ENCODE results near the gene DPPA2. TPM values are rescaled to one million over a fixed set of nuclear protein-coding genes. Genes with fewer than 3 reads are reported as not detected.

Gene DPPA2
- total RNA-seq, 1 donor from 2014 or later = not detected

DNA sequence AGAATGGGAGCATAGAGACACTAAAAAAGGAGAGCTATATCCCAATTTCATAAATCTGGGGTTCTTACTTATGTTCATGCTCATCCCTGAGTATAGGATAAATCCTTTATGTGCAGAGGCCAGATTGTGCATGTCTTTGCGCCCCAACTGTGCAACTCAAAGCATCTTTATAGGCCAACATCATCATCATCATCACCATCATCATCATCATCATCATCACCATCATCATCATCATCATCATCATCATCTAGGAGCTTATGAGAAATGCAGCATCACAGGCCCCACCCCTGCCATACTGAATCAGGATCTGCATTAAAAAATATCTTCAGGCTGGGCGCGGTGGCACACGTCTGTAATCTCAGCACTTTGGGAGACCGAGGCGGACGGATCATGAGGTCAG is 45.5 kb downstream of the DPPA2 start:
- intact Hi-C loops (cut with micrococcal nuclease) = no loop called here
- no peaks in the 10 kb centered on the region for H3K27me3 Mint-ChIP-seq
- H3K9me3 Mint-ChIP-seq = no peaks in the 10 kb centered on the region
- no peak overlapping the region for H3K27ac Mint-ChIP-seq
- H3K4me1 Mint-ChIP-seq = no peaks in the 10 kb centered on the region
- DNase-seq = no peak
- no peaks in the 10 kb centered on the region for H3K36me3 Mint-ChIP-seq (ENCODE audit: low read depth)
- H3K4me3 Mint-ChIP-seq = no peak overlapping the region

DNA sequence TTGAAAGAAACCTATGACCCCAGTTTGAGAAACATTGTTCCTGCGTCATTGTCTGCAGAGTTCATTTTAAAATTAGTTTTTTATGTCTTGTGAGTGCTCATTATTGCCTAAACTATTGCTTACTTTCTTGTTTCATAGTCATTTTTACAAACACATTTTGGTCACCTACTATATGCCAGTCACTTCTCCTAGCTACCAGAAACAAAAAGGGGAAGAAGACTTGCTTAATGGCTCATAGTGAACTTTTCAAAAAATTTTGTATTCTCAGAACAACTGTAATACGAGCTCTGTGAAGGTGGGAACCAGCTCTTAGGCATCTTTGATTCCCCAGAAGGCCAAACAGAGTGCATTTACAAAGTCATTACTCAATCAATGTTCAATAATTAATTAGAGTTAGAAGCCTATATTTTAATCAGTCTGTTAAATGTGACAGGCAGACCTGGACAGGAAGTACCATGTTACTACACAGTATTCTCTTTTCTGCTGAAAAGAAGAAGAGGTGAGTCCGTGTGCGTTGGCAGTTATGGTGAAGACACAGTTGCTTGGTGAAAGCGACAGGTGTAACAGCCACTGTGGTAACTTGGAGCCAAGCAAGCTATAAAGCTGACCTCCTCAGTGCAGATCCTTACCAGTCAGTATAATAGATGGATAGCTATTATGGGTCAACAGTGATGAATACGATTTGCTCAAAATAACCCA is 46.6 kb downstream of the DPPA2 start:
- DNase-seq = no peak
- intact Hi-C loops (cut with micrococcal nuclease) = no loop called here
- H3K27me3 Mint-ChIP-seq = no peaks in the 10 kb centered on the region
- no peak overlapping the region for H3K27ac Mint-ChIP-seq
- no peaks in the 10 kb centered on the region for H3K9me3 Mint-ChIP-seq
- no peak overlapping the region for H3K4me3 Mint-ChIP-seq
- H3K4me1 Mint-ChIP-seq = no peaks in the 10 kb centered on the region
- H3K36me3 Mint-ChIP-seq (ENCODE audit: low read depth) = no peaks in the 10 kb centered on the region

DNA sequence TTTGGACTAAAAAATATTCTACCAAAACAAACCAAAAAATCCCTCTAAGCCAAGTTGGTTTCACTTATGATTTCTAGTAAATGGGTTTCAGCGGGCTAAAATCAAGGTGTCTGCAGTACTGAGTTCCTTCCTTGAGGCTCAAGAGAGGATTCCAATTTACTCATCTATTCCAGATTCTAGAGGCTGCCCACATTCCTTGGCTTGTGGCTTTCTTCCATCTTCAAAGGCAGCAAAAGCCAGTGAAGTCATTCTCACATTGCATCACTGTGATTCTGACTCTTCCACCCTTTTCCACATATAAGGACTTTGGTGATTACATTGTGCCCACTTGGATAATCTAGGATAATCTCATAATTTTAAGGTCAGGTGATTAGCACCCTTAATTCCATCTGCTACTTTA is 48.1 kb downstream of the DPPA2 start:
- Mint-ChIP-seq H3K9me3 (no peaks in the 10 kb centered on the region), H3K4me3 (no peak overlapping the region), H3K36me3 (ENCODE audit: low read depth) (no peaks in the 10 kb centered on the region), H3K27ac (no peak overlapping the region), H3K27me3 (no peaks in the 10 kb centered on the region), H3K4me1 (no peaks in the 10 kb centered on the region)
- DNase-seq = no peak
- intact Hi-C loops (cut with micrococcal nuclease) = no loop called here

DNA sequence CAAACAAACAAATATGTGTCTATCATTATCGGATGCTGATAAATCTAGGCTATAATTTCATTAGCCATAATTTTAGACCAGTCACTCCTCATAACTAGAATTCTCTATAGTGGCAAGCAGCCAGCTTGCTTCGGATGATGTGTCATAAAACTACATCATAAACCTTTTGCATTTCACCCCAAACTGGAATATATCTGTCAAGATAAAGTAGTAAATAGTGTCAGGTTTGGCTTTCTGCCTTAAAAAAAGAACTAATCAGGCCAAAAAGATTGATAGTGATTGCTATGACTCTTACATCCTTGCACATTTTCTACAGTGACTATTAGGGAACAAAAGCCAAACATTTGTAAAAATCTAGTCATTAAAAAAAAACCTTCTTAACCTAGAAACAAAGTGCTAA is 51.0 kb downstream of the DPPA2 start:
- intact Hi-C loops (cut with micrococcal nuclease) = no loop called here
- Mint-ChIP-seq H3K4me1 (no peaks in the 10 kb centered on the region), H3K4me3 (no peak overlapping the region), H3K36me3 (ENCODE audit: low read depth) (no peaks in the 10 kb centered on the region), H3K27me3 (no peaks in the 10 kb centered on the region), H3K9me3 (no peaks in the 10 kb centered on the region), H3K27ac (no peak overlapping the region)
- no peak for DNase-seq

DNA sequence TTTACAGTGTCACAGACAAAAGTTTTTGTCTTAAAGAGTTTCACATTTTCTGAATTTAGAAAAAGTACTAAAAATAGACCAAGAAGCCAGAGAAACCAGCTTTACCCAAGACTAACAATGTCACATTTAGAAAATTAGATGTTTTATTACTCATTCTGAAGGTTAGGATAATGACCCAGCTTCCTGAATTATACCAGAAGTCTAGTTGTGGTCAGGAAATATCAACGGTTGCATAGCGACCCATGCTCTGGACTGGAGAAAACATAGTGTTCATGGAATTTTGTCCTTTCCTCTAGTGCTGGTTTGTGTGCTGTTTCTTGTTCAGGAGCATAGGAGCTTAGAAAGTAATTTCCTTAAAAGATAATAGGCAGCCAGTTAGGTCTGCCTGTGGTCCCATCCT is 59.0 kb downstream of the DPPA2 start:
- H3K27me3 Mint-ChIP-seq = no peaks in the 10 kb centered on the region
- H3K4me3 Mint-ChIP-seq = no peak overlapping the region
- H3K9me3 Mint-ChIP-seq = no peaks in the 10 kb centered on the region
- H3K36me3 Mint-ChIP-seq (ENCODE audit: low read depth) = no peaks in the 10 kb centered on the region
- DNase-seq = no peak
- H3K27ac Mint-ChIP-seq = no peak overlapping the region
- H3K4me1 Mint-ChIP-seq = no peaks in the 10 kb centered on the region
- intact Hi-C loops (cut with micrococcal nuclease) = no loop called here

DNA sequence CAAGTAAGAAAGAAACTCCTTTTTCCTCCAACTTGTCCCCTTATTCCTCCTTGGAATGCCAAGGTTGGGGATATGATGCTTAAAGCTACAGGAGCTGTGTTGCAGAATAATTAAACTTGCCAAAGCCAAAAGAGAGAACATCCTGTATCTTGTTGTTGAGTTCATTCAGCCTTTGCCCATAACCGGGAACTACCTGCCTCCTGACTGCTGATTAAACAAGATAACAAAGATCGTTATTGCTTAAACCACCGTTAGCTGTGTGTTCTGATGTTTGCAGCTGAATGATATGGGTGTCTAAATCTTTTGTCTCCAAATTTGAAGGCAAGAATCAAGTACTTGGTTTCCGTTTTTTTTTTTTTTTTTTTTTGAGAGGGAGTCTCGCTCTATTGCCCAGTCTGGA is 61.5 kb downstream of the DPPA2 start:
- Mint-ChIP-seq H3K9me3 (no peaks in the 10 kb centered on the region), H3K4me3 (no peak overlapping the region), H3K4me1 (no peaks in the 10 kb centered on the region), H3K27me3 (no peaks in the 10 kb centered on the region), H3K36me3 (ENCODE audit: low read depth) (no peaks in the 10 kb centered on the region), H3K27ac (no peak overlapping the region)
- intact Hi-C loops (cut with micrococcal nuclease) = no loop called here
- no peak for DNase-seq

DNA sequence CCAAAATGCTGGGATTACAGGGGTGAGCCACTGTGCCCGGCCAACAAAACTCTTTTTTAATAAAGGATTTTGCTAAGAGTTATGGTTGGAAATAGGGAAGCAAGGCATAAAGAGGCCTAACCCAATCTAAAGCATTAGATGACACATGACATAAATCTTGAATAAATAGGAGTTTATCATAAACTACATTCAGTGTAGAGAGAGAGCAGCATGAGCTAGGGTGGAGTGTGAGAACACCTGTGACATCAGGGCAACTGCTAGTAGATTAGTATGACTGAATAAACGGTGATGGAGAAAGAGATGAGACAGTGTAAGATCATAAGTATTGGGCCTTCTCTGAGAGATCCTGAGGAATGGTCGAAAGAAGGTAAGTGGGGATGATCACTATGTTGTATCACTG is 63.7 kb downstream of the DPPA2 start:
- Mint-ChIP-seq H3K27me3 (no peaks in the 10 kb centered on the region), H3K4me3 (no peak overlapping the region), H3K9me3 (no peaks in the 10 kb centered on the region), H3K27ac (no peak overlapping the region), H3K4me1 (no peaks in the 10 kb centered on the region), H3K36me3 (ENCODE audit: low read depth) (no peaks in the 10 kb centered on the region)
- no peak for DNase-seq
- intact Hi-C loops (cut with micrococcal nuclease) = no loop called here

Other genes with a start within 250 kb of the DPPA2 start
- not detected in 2 replicates for gene MORC1, start 198.4 kb downstream of the DPPA2 start, total RNA-seq
- gene C3orf85, start 179.8 kb downstream of the DPPA2 start, total RNA-seq = not detected in 2 replicates
- not detected in 2 replicates for gene DPPA4, start 21.0 kb upstream of the DPPA2 start, total RNA-seq

All from activated CD4-positive, alpha-beta T cell treated with anti-CD3 and anti-CD28 coated beads, Interleukin-2, amount 10 ng/mL, durations not matched to agents 24 days and 14 days (primary cell).